CD14-positive monocyte (primary cell): ENCODE data around the gene KLRD1. TPM values are rescaled to one million over a fixed set of nuclear protein-coding genes. Genes with fewer than 3 reads are reported as not detected.

Experiments used
- DNase-seq, 3 donors: peaks; one replicate each; pipeline ENCODE4 v3.0.0-alpha.2; 2011 to 2022
- H2AFZ ChIP-seq: 2 replicates; pipeline ENCODE4 v1.6.0; 2012; ENCODE audit warnings: mild to moderate bottlenecking, low read depth, low read length, inconsistent platforms; ENCODE audit not compliant: insufficient read depth, poor library complexity, severe bottlenecking
- H3K27ac ChIP-seq, 2 donors: 1 replicate in 1 of 2; 2 replicates in 1 of 2; pipeline ENCODE4 v1.5.1; 2012 to 2013; ENCODE audit warnings: low read length in 2 of 2, control low read depth in 1 of 2, inconsistent platforms in 1 of 2, low read depth in 1 of 2, mild to moderate bottlenecking in 1 of 2
- H3K27me3 ChIP-seq, 2 donors: one replicate each; pipeline versions ENCODE4 v1.6.0 to v1.6.1; 2011 to 2013; ENCODE audit warnings: low read length in 2 of 2; ENCODE audit not compliant: control insufficient read depth in 2 of 2, insufficient read depth in 2 of 2
- H3K36me3 ChIP-seq, 2 donors: replicated peaks in 1 of 2; 1 replicate in 1 of 2; 2 replicates in 1 of 2; pipeline versions ENCODE4 v1.5.1 to v1.6.1; 2012 to 2013; ENCODE audit warnings: low read length in 2 of 2, control low read depth in 1 of 2, inconsistent platforms in 1 of 2, mild to moderate bottlenecking in 1 of 2; ENCODE audit not compliant: insufficient read depth in 2 of 2, control insufficient read depth in 1 of 2
- H3K4me1 ChIP-seq, 2 donors: 1 replicate in 1 of 2; 2 replicates in 1 of 2; pipeline versions ENCODE4 v1.5.1 to v1.6.1; 2012 to 2013; ENCODE audit warnings: low read length in 2 of 2, control low read depth in 1 of 2, inconsistent platforms in 1 of 2, mild to moderate bottlenecking in 1 of 2, moderate library complexity in 1 of 2; ENCODE audit not compliant: insufficient read depth in 2 of 2, control insufficient read depth in 1 of 2
- H3K4me2 ChIP-seq: replicated peaks from 2 replicates; pipeline ENCODE3; 2012; ENCODE audit warnings: low read length, moderate library complexity, mild to moderate bottlenecking; ENCODE audit not compliant: poor library complexity, severe bottlenecking; ENCODE audit errors: extremely low read depth
- H3K4me3 ChIP-seq, 3 experiments: fragments of 200-600 bp in 1 of 3; sonication (generic) in 1 of 3; replicated peaks in 1 of 3; 1 replicate in 2 of 3; 2 replicates in 1 of 3; pipeline ENCODE4 v1.5.1; 2011 to 2013; ENCODE audit warnings: low read length in 3 of 3, mild to moderate bottlenecking in 3 of 3, control low read depth in 2 of 3, low read depth in 2 of 3, inconsistent platforms in 1 of 3, moderate library complexity in 1 of 3
- H3K79me2 ChIP-seq: 2 replicates; pipeline ENCODE4 v1.6.0; 2012; ENCODE audit warnings: mild to moderate bottlenecking, control low read depth, inconsistent platforms, low read length, moderate library complexity; ENCODE audit not compliant: insufficient read depth
- H3K9ac ChIP-seq: 2 replicates; pipeline ENCODE4 v1.6.0; 2017; ENCODE audit warnings: low read length, mild to moderate bottlenecking; ENCODE audit not compliant: insufficient read depth, poor library complexity, severe bottlenecking
- H3K9me3 ChIP-seq, 2 donors: replicated peaks in 1 of 2; 1 replicate in 1 of 2; 2 replicates in 1 of 2; pipeline versions ENCODE4 v1.5.1 to v1.6.1; 2012 to 2013; ENCODE audit warnings: low read length in 2 of 2, control low read depth in 1 of 2; ENCODE audit not compliant: control insufficient read depth in 1 of 2, insufficient read depth in 1 of 2
- H4K20me1 ChIP-seq: 2 replicates; pipeline ENCODE4 v1.6.0; 2012; ENCODE audit warnings: mild to moderate bottlenecking, low read length, control low read depth, moderate library complexity; ENCODE audit not compliant: insufficient read depth
- H3K27ac Mint-ChIP-seq, 7 donors: one replicate each; pipeline ENCODE4 v1.8.0; 2020; ENCODE audit warnings: mild to moderate bottlenecking in 7 of 7, mixed read lengths in 7 of 7, moderate library complexity in 6 of 7, inconsistent platforms in 2 of 7
- H3K27me3 Mint-ChIP-seq, 3 donors: one replicate each; pipeline ENCODE4 v1.8.0; 2021 to 2022; ENCODE audit warnings: low read depth in 3 of 3, mild to moderate bottlenecking in 3 of 3, mixed read lengths in 3 of 3, moderate library complexity in 3 of 3, inconsistent platforms in 1 of 3
- H3K36me3 Mint-ChIP-seq, 2 donors: one replicate each; pipeline ENCODE4 v1.8.0; 2020; ENCODE audit warnings: mixed read lengths in 2 of 2, inconsistent platforms in 1 of 2, mild to moderate bottlenecking in 1 of 2
- H3K4me1 Mint-ChIP-seq: one replicate; pipeline ENCODE4 v1.8.0; 2020; ENCODE audit warnings: mild to moderate bottlenecking, mixed read lengths
- H3K4me3 Mint-ChIP-seq, 2 donors: one replicate each; pipeline ENCODE4 v1.8.0; 2020; ENCODE audit warnings: mild to moderate bottlenecking in 2 of 2, mixed read lengths in 2 of 2, moderate library complexity in 1 of 2
- H3K9me3 Mint-ChIP-seq, 7 donors: one replicate each; pipeline ENCODE4 v1.8.0; 2020 to 2022; ENCODE audit warnings: mixed read lengths in 7 of 7, mild to moderate bottlenecking in 6 of 7, moderate library complexity in 6 of 7, inconsistent platforms in 2 of 7
- CTCF ChIP-seq: fragments of 200-600 bp; IDR thresholded peaks from one replicate; pipeline ENCODE4 v1.8.0; 2022; ENCODE audit warnings: antibody characterized with exemption, mild to moderate bottlenecking
- WGBS: methylation state at CpG from one replicate; pipeline ENCODE4 v1.1.5; 2013; ENCODE audit warnings: missing lambda C conversion rate; ENCODE audit not compliant: insufficient coverage; 5-methylcytosine and 5-hydroxymethylcytosine counted together
- intact Hi-C, 2 donors: fragments of 100-400 bp; cut with micrococcal nuclease; formaldehyde crosslinking; loops; one replicate each; pipeline versions ENCODE4 v1.15.0 to v1.15.1; 2023
- polyA plus RNA-seq, 3 donors: library from polyadenylated mRNA; depleted of rRNA in 1 of 3; unstranded in 2 of 3; stranded (reverse) in 1 of 3; fragments of 300-500 nt in 2 of 3; fragments of >200 nt in 1 of 3; fragmentation: Illumina TruSeq in 2 of 3; gene quantifications; 1 replicate in 2 of 3; 2 replicates in 1 of 3; pipeline ENCODE4 v1.2.3, GENCODE V29; 2012 to 2021

The KLRD1 gene
- polyA plus RNA-seq, 3 donors: 0.08 to 0.79 (median 0.51) TPM

- Histone ChIP-seq H3K9me3 (peaks cover 0 to 6% of the 10 kb centered on the region in 2 donors), H3K4me3 (no peak overlapping the region), H3K79me2 (no peaks in the 10 kb centered on the region), H3K4me1 (peaks cover 17 to 21% of the 10 kb centered on the region in 2 donors), H4K20me1 (no peaks in the 10 kb centered on the region), H3K27ac (no peak overlapping the region), H3K4me2 (no peak overlapping the region), H2AFZ (peak overlapping the region; percentile 1), H3K36me3 (no peaks in the 10 kb centered on the region), H3K27me3 (no peaks in the 10 kb centered on the region), H3K9ac (no peak overlapping the region)
- H3K27me3 Mint-ChIP-seq: peaks cover 0 to 4% (median 2%) of the 10 kb centered on the region in 3 donors
- intact Hi-C loops: loop anchor here in 1 of 2 donors (5.0 kb wide), 1 partner anchor 46 kb away; the partner anchor contains the start of gene KLRC4
- H3K36me3 Mint-ChIP-seq: no peaks in the 10 kb centered on the region
- peaks cover 0 to 9% (median 3%) of the 10 kb centered on the region in 7 donors for H3K9me3 Mint-ChIP-seq
- no peak for TF ChIP-seq CTCF
- 86% methylated on average over 2 of the region's 4 CpGs for WGBS
- no peak overlapping the region for H3K27ac Mint-ChIP-seq
- H3K4me3 Mint-ChIP-seq: no peak overlapping the region
- no peak for DNase-seq
- H3K4me1 Mint-ChIP-seq: peaks cover 3% of the 10 kb centered on the region
Observed at GRCh38 chr12:10361084-10361483, 53.4 kb downstream of the KLRD1 start.

GRCh38 chr12:10361622-10362021 is 54.0 kb downstream of the KLRD1 start:
- 100% methylated on average over 4 of the region's 4 CpGs for WGBS
- Histone ChIP-seq H3K4me1 (peaks cover 22 to 27% of the 10 kb centered on the region in 2 donors), H3K4me3 (no peak overlapping the region), H4K20me1 (no peaks in the 10 kb centered on the region), H3K36me3 (no peaks in the 10 kb centered on the region), H2AFZ (no peak overlapping the region), H3K27ac (no peak overlapping the region), H3K79me2 (no peaks in the 10 kb centered on the region), H3K9me3 (peaks cover 0 to 6% of the 10 kb centered on the region in 2 donors), H3K9ac (no peak overlapping the region), H3K27me3 (no peaks in the 10 kb centered on the region), H3K4me2 (no peak overlapping the region)
- no peak for TF ChIP-seq CTCF
- Mint-ChIP-seq H3K36me3 (no peaks in the 10 kb centered on the region), H3K4me3 (no peak overlapping the region), H3K4me1 (peaks cover 3% of the 10 kb centered on the region), H3K27me3 (peaks cover 0 to 4% (median 2%) of the 10 kb centered on the region in 3 donors), H3K9me3 (peaks cover 0 to 9% (median 3%) of the 10 kb centered on the region in 7 donors), H3K27ac (no peak overlapping the region)
- intact Hi-C loops: loop anchor here in 1 of 2 donors (5.0 kb wide), 1 partner anchor 46 kb away; the partner anchor contains the start of gene KLRC4
- no peak for DNase-seq
